Immature natural killer cell (primary cell): Measurements from ENCODE around the gene GPS1. TPM values are rescaled to one million over a fixed set of nuclear protein-coding genes. Genes with fewer than 3 reads are reported as not detected.
A peak's percentile ranks its signal among the peaks of the same experiment; 100 is the strongest.

Source experiments
- DNase-seq, 3 donors: peaks; one replicate each; pipeline ENCODE4 v3.0.0; 2022; ENCODE audit warnings: mixed read lengths in 1 of 3
- H3K27ac Mint-ChIP-seq, 6 donors: one replicate each; pipeline ENCODE4 v1.8.0; 2020; ENCODE audit warnings: mixed read lengths in 6 of 6, mild to moderate bottlenecking in 5 of 6, inconsistent platforms in 4 of 6, moderate library complexity in 3 of 6
- H3K27me3 Mint-ChIP-seq, 3 donors: one replicate each; pipeline ENCODE4 v1.8.0; 2020 to 2021; ENCODE audit warnings: low read depth in 3 of 3, mild to moderate bottlenecking in 3 of 3, mixed read lengths in 3 of 3, moderate library complexity in 3 of 3, inconsistent platforms in 1 of 3
- H3K36me3 Mint-ChIP-seq, 3 donors: one replicate each; pipeline ENCODE4 v1.8.0; 2020; ENCODE audit warnings: mixed read lengths in 3 of 3, inconsistent platforms in 2 of 3, mild to moderate bottlenecking in 2 of 3
- H3K4me1 Mint-ChIP-seq, 2 donors: one replicate each; pipeline ENCODE4 v1.8.0; 2020; ENCODE audit warnings: inconsistent platforms in 2 of 2, mild to moderate bottlenecking in 2 of 2, mixed read lengths in 2 of 2, moderate library complexity in 1 of 2
- H3K4me3 Mint-ChIP-seq, 5 donors: one replicate each; pipeline ENCODE4 v1.8.0; 2020; ENCODE audit warnings: mild to moderate bottlenecking in 5 of 5, mixed read lengths in 5 of 5, inconsistent platforms in 3 of 5, moderate library complexity in 3 of 5
- H3K9me3 Mint-ChIP-seq, 6 donors: one replicate each; pipeline ENCODE4 v1.8.0; 2020; ENCODE audit warnings: mild to moderate bottlenecking in 6 of 6, mixed read lengths in 6 of 6, inconsistent platforms in 4 of 6, moderate library complexity in 3 of 6
- polyA plus RNA-seq, 3 donors: library from polyadenylated mRNA; unstranded; fragments of 300-500 nt; fragmentation: Illumina TruSeq; gene quantifications; one replicate each; pipeline ENCODE4 v1.2.3, GENCODE V29; 2021

The GPS1 gene
- polyA plus RNA-seq, 3 donors from 2014 or later = 174 to 212 (median 183) TPM

DNA sequence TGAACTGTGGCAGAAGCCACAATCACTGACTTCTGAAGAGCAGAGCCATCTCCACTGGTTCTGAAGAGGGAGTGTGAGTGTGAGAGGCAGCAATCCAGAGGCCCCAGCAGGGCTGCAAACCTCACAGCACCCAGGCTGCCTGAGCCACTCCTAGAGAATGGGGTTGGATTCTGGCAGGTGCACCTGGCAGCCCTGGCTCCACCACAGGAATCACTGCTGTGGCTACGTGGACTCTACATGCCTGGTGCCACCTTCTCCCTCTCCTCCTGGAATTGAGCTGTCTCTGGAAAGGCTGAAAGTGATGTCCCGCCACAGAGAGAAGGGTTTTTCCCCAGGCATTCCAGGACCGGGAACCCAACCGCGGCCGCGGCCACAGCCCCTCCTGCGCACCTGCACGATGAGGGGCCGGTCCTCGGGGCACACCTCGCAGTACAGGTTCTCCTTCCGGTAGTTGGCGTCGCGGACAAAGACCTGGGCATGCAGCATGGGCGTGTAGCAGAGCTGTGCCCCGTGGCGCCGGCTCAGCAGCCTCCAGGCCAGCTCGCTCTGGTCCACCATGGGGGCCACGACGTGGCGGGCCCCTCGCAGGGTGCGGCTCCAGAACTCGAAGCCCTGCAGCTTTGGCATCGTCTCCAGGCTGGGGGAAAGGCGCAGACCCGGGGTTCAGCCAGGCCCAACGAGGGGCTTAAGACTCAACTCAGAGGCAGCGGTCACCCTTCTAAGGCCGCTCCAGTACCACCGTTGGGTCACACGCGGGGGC, 12.9 kb downstream of the GPS1 start:
- H3K27ac Mint-ChIP-seq = peak overlapping the region in 5 of 6 donors; percentile 28 to 83 (median 53)
- H3K9me3 Mint-ChIP-seq = no peaks in the 10 kb centered on the region
- H3K27me3 Mint-ChIP-seq = peaks cover 4 to 10% (median 5%) of the 10 kb centered on the region in 3 donors
- H3K4me3 Mint-ChIP-seq = peak overlapping the region; percentile 59 to 74 (median 69)
- no peak for DNase-seq
- H3K4me1 Mint-ChIP-seq = peaks cover 6 to 19% of the 10 kb centered on the region in 2 donors
- no peaks in the 10 kb centered on the region for H3K36me3 Mint-ChIP-seq

DNA sequence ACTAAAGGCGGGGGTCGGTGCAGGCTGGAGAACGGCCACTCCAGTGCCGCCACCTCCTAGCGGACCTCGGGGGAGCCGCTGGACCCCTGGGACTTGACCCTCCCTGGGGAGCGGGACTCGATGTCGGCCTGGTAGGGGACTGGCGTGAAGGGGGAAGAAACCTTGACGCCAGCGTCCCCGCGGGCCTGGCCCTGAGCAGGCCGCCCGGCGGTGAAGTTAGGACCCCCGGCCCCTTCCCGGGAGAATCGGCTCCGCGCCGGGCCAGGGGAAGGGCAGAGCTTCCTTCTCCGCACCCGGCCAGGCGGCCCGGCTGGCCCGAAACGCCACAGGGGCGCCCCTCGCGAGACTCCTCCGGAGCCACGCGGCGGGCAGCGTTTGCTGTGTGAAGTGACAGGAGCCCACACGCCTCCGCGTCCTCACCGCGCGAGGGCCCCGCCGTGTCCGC, 13.5 kb downstream of the GPS1 start:
- Mint-ChIP-seq H3K36me3 (no peaks in the 10 kb centered on the region), H3K4me3 (peak overlapping the region; percentile 43 to 74 (median 59)), H3K4me1 (peaks cover 6 to 19% of the 10 kb centered on the region in 2 donors), H3K27me3 (peaks cover 4 to 10% (median 5%) of the 10 kb centered on the region in 3 donors), H3K9me3 (no peaks in the 10 kb centered on the region), H3K27ac (peak overlapping the region in 2 of 6 donors; percentile 36 to 64)
- DNase-seq = no peak

DNA sequence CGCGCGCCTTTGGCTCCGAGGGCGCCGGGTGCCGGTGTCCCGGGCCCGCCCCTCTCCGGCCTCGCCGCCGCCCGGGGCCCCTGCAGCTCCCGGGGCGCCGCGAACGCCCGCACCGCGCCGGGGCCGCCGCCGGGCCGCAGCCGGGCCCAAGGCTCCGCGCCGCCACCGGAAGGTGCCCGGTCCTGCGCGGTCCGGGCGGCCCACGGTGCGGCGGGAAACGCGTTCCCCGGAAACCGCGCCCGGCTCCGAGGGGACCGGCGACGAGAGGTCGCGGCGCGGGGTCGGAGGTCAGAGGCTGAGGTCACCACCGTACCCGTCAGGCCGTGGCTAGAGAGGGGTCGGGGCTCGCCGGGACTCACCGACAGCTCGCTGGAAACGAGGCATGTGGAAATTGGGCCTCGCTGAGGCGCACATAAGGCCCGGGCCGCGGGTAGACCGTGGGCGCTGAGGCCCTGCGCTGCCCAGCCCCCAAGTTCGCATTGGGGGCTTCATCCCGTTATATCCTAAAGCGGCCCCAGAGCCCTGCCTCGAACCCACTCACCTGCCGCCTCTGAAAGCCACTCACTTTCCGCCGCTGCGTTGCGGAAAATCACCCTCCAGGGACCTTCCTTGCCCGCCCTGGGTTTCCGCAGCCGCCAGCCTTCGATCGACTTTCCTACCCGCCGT, 14.1 kb downstream of the GPS1 start, which contains the start of gene DUS1L:
Gene DUS1L (minus strand): TSS at position 167 of the 666 bp plus-strand sequence. CDS start 745 bp downstream, outside the sequence.
- peak within 1 kb of the TSS; percentile 80 to 88 (median 83) for H3K27ac Mint-ChIP-seq
- peak within 1 kb of the TSS; percentile 75 to 89 (median 80) for H3K4me3 Mint-ChIP-seq
- peaks cover 4 to 10% (median 5%) of the 10 kb centered on the region in 3 donors for H3K27me3 Mint-ChIP-seq
- H3K9me3 Mint-ChIP-seq = no peaks in the 10 kb centered on the region
- peaks cover 6 to 19% of the 10 kb centered on the region in 2 donors for H3K4me1 Mint-ChIP-seq
- H3K36me3 Mint-ChIP-seq = no peaks in the 10 kb centered on the region
- peak; percentile 69 to 75 (median 73) for DNase-seq

DNA sequence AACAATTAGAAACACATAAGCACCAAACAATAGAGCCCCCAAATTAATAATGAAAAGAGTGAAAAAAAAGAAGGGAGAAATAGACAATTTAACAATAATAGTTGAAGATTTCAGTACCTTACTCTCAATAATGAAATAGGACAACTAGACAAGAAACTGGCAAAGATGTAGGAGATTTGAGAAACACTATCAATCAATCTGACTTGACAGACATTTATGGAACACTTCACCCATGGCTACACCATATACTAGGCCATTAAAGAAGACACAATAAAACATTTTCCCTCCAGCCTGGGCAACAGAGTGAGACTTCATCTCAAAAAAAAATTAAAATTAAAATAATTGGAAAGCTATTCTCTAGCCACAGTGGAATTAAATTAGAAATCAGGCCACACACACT, 18.9 kb downstream of the GPS1 start:
- H3K27me3 Mint-ChIP-seq = peaks cover 4 to 9% (median 5%) of the 10 kb centered on the region in 3 donors
- no peak overlapping the region for H3K4me3 Mint-ChIP-seq
- H3K36me3 Mint-ChIP-seq = no peaks in the 10 kb centered on the region
- peaks cover 6 to 12% of the 10 kb centered on the region in 2 donors for H3K4me1 Mint-ChIP-seq
- H3K9me3 Mint-ChIP-seq = no peaks in the 10 kb centered on the region
- no peak overlapping the region for H3K27ac Mint-ChIP-seq
- DNase-seq = no peak

DNA sequence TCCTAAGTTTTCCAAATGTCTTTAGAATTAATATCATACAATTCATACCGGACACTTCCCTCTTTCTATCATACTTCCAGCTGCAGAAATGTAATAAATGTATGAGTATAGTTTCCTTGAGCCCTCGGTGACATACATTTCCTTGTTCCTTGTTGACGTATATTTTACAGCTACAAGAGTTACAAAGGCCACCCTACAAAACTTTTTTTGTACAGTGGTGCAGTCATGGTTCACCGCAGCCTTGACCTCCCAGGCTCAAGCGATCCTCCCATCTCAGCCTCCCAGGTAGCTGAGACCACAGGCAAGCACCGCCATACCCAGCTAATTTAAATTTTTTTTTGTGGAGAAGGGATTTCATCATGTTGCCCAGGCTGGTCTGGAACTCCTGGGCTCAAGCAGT, 21.1 kb downstream of the GPS1 start:
- H3K27me3 Mint-ChIP-seq = peaks cover 0 to 2% (median 2%) of the 10 kb centered on the region in 3 donors
- no peak overlapping the region for H3K4me3 Mint-ChIP-seq
- no peak overlapping the region for H3K27ac Mint-ChIP-seq

DNA sequence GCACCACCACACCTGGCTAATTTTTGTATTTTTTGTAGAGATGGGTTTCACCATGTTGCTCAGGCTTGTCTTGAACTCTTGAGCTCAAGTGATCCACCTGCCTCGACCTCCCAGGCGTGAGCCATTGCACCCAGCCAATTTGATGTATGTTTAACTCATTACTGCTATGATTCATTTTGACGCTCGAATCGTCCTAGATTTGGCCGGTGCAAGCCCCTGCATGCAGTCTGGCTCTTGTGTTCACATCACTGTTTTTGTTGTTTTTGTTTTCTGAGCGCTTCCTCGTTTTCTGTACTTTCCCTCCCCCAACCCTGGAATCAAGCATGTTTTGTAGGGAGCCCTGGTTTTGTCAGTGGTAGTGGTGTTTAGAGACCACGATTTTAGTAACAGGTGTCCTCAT, 21.7 kb downstream of the GPS1 start:
- H3K27me3 Mint-ChIP-seq = peaks cover 0 to 2% (median 2%) of the 10 kb centered on the region in 3 donors
- no peak overlapping the region for H3K27ac Mint-ChIP-seq
- no peaks in the 10 kb centered on the region for H3K4me1 Mint-ChIP-seq
- DNase-seq = no peak
- H3K9me3 Mint-ChIP-seq = no peaks in the 10 kb centered on the region
- no peak overlapping the region for H3K4me3 Mint-ChIP-seq
- H3K36me3 Mint-ChIP-seq = peaks cover 0 to 4% (median 3%) of the 10 kb centered on the region in 3 donors

More for the DNA sequence above, 21.1 kb downstream of the GPS1 start:
- DNase-seq = no peak
- Mint-ChIP-seq H3K36me3 (no peaks in the 10 kb centered on the region), H3K9me3 (no peaks in the 10 kb centered on the region), H3K4me1 (no peaks in the 10 kb centered on the region)

DNA sequence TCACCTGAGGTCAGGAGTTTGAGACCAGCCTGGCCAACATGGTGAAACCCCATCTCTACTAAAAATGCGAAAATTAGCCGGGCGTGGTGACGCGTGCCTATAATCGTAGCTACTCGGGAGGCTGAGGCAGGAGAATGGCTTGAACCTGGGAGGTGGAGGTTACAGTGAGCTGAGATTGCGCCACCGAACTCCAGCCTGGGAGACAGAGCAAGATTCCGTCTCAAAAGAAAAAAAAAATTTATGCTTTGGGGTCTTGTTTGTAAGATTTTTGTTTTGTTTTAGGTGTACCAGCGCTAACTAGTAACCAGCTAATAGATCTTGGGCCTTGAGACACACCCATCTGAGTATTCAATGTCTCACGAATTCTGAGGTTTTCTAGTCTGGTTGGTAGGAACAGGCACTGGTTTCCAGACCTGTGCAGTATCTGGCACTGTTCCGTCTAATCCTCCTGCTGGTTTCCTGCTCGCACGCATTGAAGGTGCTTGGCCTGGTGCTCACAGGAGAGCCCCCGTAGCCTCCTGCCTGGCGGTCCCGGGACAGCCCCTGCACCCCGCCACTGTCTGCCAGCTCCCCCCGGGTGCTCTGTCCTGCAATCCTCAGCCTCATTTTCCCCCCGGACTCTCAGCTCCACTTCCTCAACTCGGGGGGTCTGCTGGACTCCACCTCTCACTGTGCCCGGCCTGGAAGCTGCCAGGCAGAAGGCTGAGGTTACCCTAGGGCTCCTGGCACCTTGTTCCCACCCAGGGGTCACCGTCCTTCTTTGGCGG, 24.5 kb downstream of the GPS1 start:
- H3K27me3 Mint-ChIP-seq = peaks cover 0 to 2% (median 2%) of the 10 kb centered on the region in 3 donors
- H3K4me1 Mint-ChIP-seq = no peaks in the 10 kb centered on the region
- peaks cover 0 to 4% (median 3%) of the 10 kb centered on the region in 3 donors for H3K36me3 Mint-ChIP-seq
- no peak overlapping the region for H3K27ac Mint-ChIP-seq
- no peak overlapping the region for H3K4me3 Mint-ChIP-seq
- H3K9me3 Mint-ChIP-seq = no peaks in the 10 kb centered on the region
- DNase-seq = no peak

DNA sequence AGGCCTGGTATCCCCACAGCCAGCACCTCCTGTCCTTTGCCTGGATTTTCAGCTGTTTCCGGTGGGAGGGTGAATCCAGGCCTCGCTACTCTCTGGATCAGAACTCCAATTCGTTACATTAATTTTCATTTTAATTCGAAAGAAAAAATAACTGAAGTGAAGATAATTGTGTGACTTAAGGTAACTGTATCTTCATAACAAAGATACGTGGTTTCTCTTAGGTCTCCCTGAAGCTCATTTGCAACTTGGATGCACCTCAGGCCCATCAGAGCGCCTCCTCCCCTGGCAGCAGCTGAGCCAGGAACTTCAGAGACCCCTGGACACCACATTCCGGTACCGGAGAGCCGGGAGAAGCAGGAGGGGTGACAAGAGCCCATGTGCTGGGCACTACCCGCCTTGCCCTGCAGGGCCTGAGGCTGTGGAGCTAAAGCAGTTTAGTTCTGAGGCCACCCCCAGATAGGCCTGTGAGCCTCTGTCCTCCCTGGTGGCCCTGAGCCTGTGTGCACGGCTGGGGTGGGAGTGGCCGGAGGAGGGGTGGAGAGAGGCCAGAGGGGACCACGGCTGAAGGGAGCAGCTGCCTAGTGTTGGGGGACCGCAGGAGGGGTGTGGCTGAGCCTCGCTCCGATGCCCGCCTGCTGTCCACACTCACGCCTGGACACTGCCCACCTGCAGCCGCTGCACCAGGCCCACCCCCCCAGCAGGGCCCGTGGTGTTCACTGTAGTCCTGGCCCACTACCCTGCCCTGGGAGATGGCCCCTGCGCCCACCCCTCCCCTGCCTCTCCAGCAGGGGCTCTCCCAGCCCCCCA, 25.3 kb downstream of the GPS1 start:
- H3K4me1 Mint-ChIP-seq = no peaks in the 10 kb centered on the region

DNA sequence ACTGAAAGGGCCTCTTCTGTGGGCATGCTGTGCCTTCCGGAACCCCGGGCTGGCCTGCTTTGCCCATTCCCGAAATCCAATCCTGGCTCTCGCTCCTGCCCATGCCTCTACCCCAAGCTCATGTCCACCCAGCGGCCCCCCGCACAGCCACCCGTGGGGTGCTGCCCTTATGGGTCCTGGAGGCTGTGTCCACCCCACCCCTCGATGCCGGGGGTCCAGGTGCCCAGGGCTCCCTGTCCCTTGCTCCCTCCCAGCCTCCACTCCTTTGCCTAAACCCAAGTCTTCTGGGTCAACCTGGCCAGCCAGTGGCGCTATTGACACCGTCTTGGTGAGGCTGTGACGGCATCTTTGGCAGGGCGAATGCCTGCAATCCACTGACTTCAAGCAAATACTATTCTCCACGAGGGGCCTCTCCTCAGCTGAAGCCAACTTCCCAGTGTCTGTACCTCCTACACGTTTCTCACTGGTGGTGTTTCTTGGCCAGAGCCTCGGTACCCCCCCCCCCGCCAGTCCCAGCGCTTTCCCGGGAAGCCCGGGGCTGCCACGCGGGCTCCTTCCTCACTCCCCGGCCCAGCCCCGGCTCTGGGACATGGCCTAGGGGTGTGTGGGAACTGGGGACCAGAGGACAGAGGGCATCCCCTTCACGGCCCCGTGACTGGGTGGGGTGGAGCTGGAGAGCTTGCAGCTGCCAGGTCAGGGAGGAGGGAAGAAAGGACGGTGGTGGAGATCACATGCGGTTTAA, 26.1 kb downstream of the GPS1 start:
- no peak overlapping the region for H3K4me3 Mint-ChIP-seq
- H3K27me3 Mint-ChIP-seq = peaks cover 0 to 2% (median 2%) of the 10 kb centered on the region in 3 donors
- DNase-seq = no peak
- no peak overlapping the region for H3K27ac Mint-ChIP-seq
- H3K4me1 Mint-ChIP-seq = no peaks in the 10 kb centered on the region
- no peaks in the 10 kb centered on the region for H3K9me3 Mint-ChIP-seq
- H3K36me3 Mint-ChIP-seq = peaks cover 0 to 4% (median 3%) of the 10 kb centered on the region in 3 donors

More for the DNA sequence above, 25.3 kb downstream of the GPS1 start:
- DNase-seq = no peak
- Mint-ChIP-seq H3K4me3 (no peak overlapping the region), H3K27me3 (peaks cover 0 to 2% (median 2%) of the 10 kb centered on the region in 3 donors), H3K27ac (no peak overlapping the region), H3K9me3 (no peaks in the 10 kb centered on the region), H3K36me3 (peaks cover 0 to 4% (median 3%) of the 10 kb centered on the region in 3 donors)

DNA sequence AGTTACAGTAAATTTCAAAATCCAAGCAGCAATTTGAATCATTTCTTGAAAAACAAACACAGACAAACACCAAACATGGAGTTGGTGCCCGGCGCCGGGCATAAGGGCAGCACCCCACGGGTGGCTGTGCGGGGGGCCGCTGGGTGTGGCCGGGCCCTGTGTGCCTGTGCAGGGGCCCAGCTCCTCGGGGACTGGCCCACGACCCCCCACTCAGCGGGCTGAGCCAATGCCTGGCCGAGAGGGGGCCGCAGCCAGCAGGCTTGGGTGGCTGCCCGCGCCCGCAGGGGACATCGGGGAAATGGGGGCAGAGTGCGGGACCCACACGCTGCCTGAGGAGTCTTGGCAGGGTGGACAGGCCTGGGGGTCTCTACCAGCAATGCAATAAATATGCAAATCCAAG, 26.7 kb downstream of the GPS1 start:
- H3K36me3 Mint-ChIP-seq = peaks cover 0 to 4% (median 3%) of the 10 kb centered on the region in 3 donors
- H3K9me3 Mint-ChIP-seq = no peaks in the 10 kb centered on the region
- H3K27ac Mint-ChIP-seq = no peak overlapping the region

DNA sequence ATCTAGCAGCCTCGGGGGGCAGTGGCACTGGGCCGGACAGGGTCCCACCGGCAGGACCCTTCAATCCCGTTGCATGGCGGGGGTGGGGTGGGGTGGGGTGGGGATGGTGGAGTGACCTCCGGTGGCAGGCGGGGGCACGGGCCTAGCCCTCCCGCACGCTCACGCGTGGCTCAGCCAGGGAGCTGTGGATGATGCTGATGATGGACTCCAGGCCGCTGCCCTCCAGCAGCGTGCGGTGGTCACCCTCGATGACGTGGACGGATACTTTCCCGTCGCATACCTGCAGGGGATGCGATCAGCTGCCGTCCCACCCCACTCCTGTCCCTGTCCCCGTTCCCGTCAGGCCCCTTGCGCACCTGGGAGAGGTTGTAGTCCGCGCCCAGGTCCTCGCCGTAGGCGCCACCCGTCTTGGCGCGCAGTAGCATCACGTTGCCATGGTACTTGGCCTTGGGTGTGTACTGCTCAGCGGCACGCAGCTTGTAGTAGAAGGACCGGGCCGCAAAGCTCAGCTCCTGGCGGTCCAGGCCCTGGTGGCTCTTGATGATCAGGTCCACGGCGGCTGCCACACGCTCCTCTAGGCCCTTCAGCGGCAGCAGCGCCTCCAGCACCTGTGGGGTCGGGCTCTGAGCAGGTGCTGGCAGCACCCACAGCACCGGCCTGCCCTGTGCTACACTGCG, 27.4 kb downstream of the GPS1 start:
- Mint-ChIP-seq H3K4me1 (no peaks in the 10 kb centered on the region), H3K36me3 (peaks cover 0 to 4% (median 3%) of the 10 kb centered on the region in 3 donors), H3K27me3 (no peaks in the 10 kb centered on the region), H3K4me3 (no peak overlapping the region), H3K9me3 (no peaks in the 10 kb centered on the region), H3K27ac (no peak overlapping the region)
- DNase-seq = no peak

More for the DNA sequence above, 26.7 kb downstream of the GPS1 start:
- H3K4me3 Mint-ChIP-seq = no peak overlapping the region
- DNase-seq = no peak
- H3K27me3 Mint-ChIP-seq = no peaks in the 10 kb centered on the region
- H3K4me1 Mint-ChIP-seq = no peaks in the 10 kb centered on the region
